Panc1 (cell line): Measurements from ENCODE around the gene KRT77. TPM values are rescaled to one million over a fixed set of nuclear protein-coding genes. Genes with fewer than 3 reads are reported as not detected.

ENCODE experiments used
- ATAC-seq: fragments of 200-7000 bp; cut with Tn5 transposase; 2 replicates; pipeline ENCODE4 v1.9.1; 2020; ENCODE audit warnings: mild to moderate bottlenecking, moderate library complexity
- BruUV-seq: library from RNA; stranded (reverse); fragments of 400-500 nt; replicated peaks from 2 replicates; lab custom pipeline; 2021; lab: Mats Ljungman, UMichigan
- CTCF ChIA-PET: fragments of 300-600 bp; sonication (Branson Sonifier 250); formaldehyde crosslinking; loops from one replicate; lab custom pipeline; 2022; ENCODE audit warnings: antibody characterized with exemption; lab: Charles Lee
- POLR2A ChIA-PET: fragments of 300-600 bp; sonication (Branson Sonifier 250); formaldehyde crosslinking; loops from one replicate; lab custom pipeline; 2022; ENCODE audit warnings: antibody characterized with exemption; lab: Charles Lee
- DNase-seq: peaks from one replicate; pipeline ENCODE4 v3.0.0-alpha.2; 2010; ENCODE audit warnings: low read depth, low spot score
- H3K27ac ChIP-seq: 2 replicates; pipeline ENCODE4 v1.5.1; 2011; ENCODE audit warnings: mild to moderate bottlenecking, low read length, inconsistent platforms
- H3K27me3 ChIP-seq: fragments of 200-500 bp; sonication (Bioruptor generic); 2 replicates; pipeline ENCODE4 v1.6.0; 2014; ENCODE audit warnings: low read length, inconsistent platforms; ENCODE audit not compliant: control insufficient read depth, insufficient read depth
- H3K36me3 ChIP-seq: fragments of 200-500 bp; sonication (Bioruptor generic); 2 replicates; pipeline ENCODE4 v1.5.1; 2014; ENCODE audit warnings: inconsistent platforms, mild to moderate bottlenecking, low read length, moderate library complexity; ENCODE audit not compliant: control insufficient read depth, insufficient read depth
- H3K4me1 ChIP-seq: 2 replicates; pipeline ENCODE4 v1.5.1; 2011; ENCODE audit warnings: inconsistent platforms, mild to moderate bottlenecking, low read length, moderate library complexity; ENCODE audit not compliant: control insufficient read depth, insufficient read depth
- H3K4me3 ChIP-seq, 2 experiments: 2 replicates each; pipeline ENCODE4 v1.5.1; 2011 to 2012; ENCODE audit warnings: low read depth in 2 of 2, low read length in 2 of 2, mild to moderate bottlenecking in 2 of 2, inconsistent platforms in 1 of 2, moderate library complexity in 1 of 2
- H3K9me3 ChIP-seq: fragments of 200-500 bp; sonication (Bioruptor generic); 2 replicates; pipeline ENCODE4 v1.5.1; 2014; ENCODE audit warnings: low read depth, mild to moderate bottlenecking, inconsistent platforms, low read length, moderate library complexity; ENCODE audit not compliant: control insufficient read depth, insufficient read depth
- POLR2AphosphoS5 ChIP-seq: IDR thresholded peaks from 2 replicates; pipeline ENCODE4 v1.6.1; 2012; ENCODE audit warnings: mild to moderate bottlenecking, low read depth, low read length, moderate library complexity
- SIN3A ChIP-seq: IDR thresholded peaks from 2 replicates; pipeline ENCODE4 v1.6.1; 2012; ENCODE audit warnings: low read depth, mild to moderate bottlenecking, low read length, moderate library complexity, borderline replicate concordance; ENCODE audit not compliant: insufficient read depth
- TCF7L2 ChIP-seq: IDR thresholded peaks from 2 replicates; pipeline ENCODE4 v1.6.1; 2011; ENCODE audit warnings: mild to moderate bottlenecking, low read depth, low read length, inconsistent platforms
- in situ Hi-C: cut with HindIII; loops from 2 replicates; pipeline ENCODE4 v1.10.0; 2016; ENCODE audit warnings: low sequenced_read_pairs, low pct_unique_long_range_greater_than_20kb
- intact Hi-C: fragments of 100-400 bp; cut with micrococcal nuclease; formaldehyde crosslinking; loops from one replicate; pipeline ENCODE4 v1.10.0; 2022; ENCODE audit not compliant: unreplicated experiment
- total RNA-seq: library from RNA; stranded (reverse); gene quantifications from one replicate; pipeline ENCODE4 v1.2.1, GENCODE V29; 2021; ENCODE audit not compliant: unreplicated experiment
- TF ChIP-seq, protein P1 (sequence below), 2 experiments: IDR thresholded peaks; 2 replicates each; pipeline ENCODE4 v1.6.1; 2011 to 2012; ENCODE audit warnings: low read depth in 2 of 2, control low read depth in 1 of 2, low read length in 1 of 2, mild to moderate bottlenecking in 1 of 2, moderate library complexity in 1 of 2; ENCODE audit not compliant: insufficient read depth in 1 of 2
- TF ChIP-seq, protein P2 (sequence below): fragments of 450-650 bp; IDR thresholded peaks from 2 replicates; pipeline ENCODE4 v1.5.1; 2017; ENCODE audit warnings: mild to moderate bottlenecking

KRT77 gene
- total RNA-seq, 1 experiment from 2014 or later = not detected

GRCh38 chr12:52645982-52646381 is 57.3 kb downstream of the KRT77 start:
- BruUV-seq = no TSS peak
- intact Hi-C loops (no loop called here), in situ Hi-C loops (no loop called here)
- POLR2A ChIA-PET = no interaction called here
- CTCF ChIA-PET = no interaction called here
- Histone ChIP-seq H3K9me3 (no peaks in the 10 kb centered on the region), H3K4me1 (peaks cover 1% of the 10 kb centered on the region; the same call in 1 of the 2 replicates), H3K27me3 (peaks cover 6% of the 10 kb centered on the region), H3K27ac (no peak overlapping the region), H3K4me3 (no peak overlapping the region), H3K36me3 (no peaks in the 10 kb centered on the region; the same call in 1 of the 2 replicates)
- TF ChIP-seq SIN3A = no peak
- TF ChIP-seq, protein P1, sequence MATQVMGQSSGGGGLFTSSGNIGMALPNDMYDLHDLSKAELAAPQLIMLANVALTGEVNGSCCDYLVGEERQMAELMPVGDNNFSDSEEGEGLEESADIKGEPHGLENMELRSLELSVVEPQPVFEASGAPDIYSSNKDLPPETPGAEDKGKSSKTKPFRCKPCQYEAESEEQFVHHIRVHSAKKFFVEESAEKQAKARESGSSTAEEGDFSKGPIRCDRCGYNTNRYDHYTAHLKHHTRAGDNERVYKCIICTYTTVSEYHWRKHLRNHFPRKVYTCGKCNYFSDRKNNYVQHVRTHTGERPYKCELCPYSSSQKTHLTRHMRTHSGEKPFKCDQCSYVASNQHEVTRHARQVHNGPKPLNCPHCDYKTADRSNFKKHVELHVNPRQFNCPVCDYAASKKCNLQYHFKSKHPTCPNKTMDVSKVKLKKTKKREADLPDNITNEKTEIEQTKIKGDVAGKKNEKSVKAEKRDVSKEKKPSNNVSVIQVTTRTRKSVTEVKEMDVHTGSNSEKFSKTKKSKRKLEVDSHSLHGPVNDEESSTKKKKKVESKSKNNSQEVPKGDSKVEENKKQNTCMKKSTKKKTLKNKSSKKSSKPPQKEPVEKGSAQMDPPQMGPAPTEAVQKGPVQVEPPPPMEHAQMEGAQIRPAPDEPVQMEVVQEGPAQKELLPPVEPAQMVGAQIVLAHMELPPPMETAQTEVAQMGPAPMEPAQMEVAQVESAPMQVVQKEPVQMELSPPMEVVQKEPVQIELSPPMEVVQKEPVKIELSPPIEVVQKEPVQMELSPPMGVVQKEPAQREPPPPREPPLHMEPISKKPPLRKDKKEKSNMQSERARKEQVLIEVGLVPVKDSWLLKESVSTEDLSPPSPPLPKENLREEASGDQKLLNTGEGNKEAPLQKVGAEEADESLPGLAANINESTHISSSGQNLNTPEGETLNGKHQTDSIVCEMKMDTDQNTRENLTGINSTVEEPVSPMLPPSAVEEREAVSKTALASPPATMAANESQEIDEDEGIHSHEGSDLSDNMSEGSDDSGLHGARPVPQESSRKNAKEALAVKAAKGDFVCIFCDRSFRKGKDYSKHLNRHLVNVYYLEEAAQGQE (IDR thresholded peaks at IDR 0.05; ENCODE audit: insufficient read depth in 1 of 2, low read depth in 2 of 2, low read length in 1 of 2) = no peak
- TF ChIP-seq TCF7L2 = no peak
- no peak for TF ChIP-seq POLR2AphosphoS5
- TF ChIP-seq, protein P2, sequence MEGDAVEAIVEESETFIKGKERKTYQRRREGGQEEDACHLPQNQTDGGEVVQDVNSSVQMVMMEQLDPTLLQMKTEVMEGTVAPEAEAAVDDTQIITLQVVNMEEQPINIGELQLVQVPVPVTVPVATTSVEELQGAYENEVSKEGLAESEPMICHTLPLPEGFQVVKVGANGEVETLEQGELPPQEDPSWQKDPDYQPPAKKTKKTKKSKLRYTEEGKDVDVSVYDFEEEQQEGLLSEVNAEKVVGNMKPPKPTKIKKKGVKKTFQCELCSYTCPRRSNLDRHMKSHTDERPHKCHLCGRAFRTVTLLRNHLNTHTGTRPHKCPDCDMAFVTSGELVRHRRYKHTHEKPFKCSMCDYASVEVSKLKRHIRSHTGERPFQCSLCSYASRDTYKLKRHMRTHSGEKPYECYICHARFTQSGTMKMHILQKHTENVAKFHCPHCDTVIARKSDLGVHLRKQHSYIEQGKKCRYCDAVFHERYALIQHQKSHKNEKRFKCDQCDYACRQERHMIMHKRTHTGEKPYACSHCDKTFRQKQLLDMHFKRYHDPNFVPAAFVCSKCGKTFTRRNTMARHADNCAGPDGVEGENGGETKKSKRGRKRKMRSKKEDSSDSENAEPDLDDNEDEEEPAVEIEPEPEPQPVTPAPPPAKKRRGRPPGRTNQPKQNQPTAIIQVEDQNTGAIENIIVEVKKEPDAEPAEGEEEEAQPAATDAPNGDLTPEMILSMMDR = no peak
- DNase-seq (no peak), ATAC-seq (no peak)

DNA sequence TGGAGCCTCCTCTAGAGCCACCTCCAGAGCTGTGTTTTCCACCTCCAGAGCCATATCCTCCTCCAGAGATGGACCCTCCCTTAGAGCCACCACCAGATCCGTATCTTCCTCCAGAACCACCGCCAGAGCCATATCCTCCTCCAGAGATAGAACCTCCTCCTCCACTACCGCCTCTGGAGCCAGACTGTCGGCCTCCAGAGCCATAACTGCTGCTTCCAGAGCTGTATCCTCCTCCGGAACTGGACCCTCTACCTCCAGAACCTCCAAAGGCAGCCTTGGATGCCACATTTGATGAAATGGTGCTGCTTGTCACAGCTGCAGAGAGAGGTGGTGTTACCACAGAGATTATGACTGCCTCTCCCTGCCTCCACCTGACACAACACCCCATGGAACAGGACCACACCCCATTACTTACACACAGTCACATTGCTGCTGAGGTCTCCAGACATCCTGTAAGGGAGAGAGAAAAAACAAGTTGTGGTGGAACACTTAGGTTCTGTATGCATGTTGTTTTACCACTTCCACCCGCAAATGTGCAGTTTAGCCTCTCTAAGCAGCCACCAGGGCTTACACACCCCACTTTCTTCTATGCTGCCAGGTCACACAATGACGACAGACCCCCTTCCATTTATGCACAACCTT is 58.1 kb downstream of the KRT77 start:
- Histone ChIP-seq H3K27me3 (peaks cover 9% of the 10 kb centered on the region), H3K4me3 (no peak overlapping the region), H3K9me3 (no peaks in the 10 kb centered on the region), H3K4me1 (no peaks in the 10 kb centered on the region), H3K36me3 (no peaks in the 10 kb centered on the region; the same call in 1 of the 2 replicates), H3K27ac (no peak overlapping the region)
- DNase-seq = no peak
- POLR2A ChIA-PET = interaction anchor here (0.6 kb wide), 1 partner anchor 247 kb away, joined by 8 read pairs; no protein-coding TSS in a partner anchor
- no peak for TF ChIP-seq SIN3A
- intact Hi-C loops = no loop called here
- in situ Hi-C loops = no loop called here
- BruUV-seq = no TSS peak
- no peak for ATAC-seq
- CTCF ChIA-PET = interaction anchor here (0.7 kb wide), 1 partner anchor 225 kb away, joined by 3 read pairs; no protein-coding TSS in a partner anchor

DNA sequence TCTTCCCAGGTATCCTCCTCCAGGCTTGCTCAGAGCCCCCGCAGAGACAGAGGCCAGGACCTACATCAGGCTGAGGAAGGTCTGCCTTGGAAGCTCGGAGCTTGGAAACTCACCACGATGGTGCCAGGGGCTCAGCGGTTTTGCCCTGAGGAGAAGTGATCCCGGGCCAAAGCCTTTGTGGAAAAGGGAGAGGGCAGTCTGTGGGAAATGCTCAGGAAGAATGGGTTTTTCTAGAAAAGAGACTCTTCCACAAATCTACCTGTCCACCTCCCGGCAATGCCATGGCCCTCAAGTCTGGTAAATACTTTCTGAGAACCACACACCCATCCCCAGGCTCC is 59.3 kb downstream of the KRT77 start:
- DNase-seq (no peak), ATAC-seq (no peak)
- no peak overlapping the region for H3K4me3 ChIP-seq
- peaks cover 18% of the 10 kb centered on the region for H3K27me3 ChIP-seq
- no peak overlapping the region for H3K27ac ChIP-seq
- no peak for TF ChIP-seq POLR2AphosphoS5
- TF ChIP-seq SIN3A = no peak
- TF ChIP-seq, protein P2 = no peak
- no peak for TF ChIP-seq TCF7L2
- TF ChIP-seq, protein P1 (IDR thresholded peaks at IDR 0.05; ENCODE audit: insufficient read depth in 1 of 2, low read depth in 2 of 2, low read length in 1 of 2) = no peak
- no TSS peak for BruUV-seq
- H3K36me3 ChIP-seq = no peaks in the 10 kb centered on the region; the same call in 1 of the 2 replicates
- H3K4me1 ChIP-seq = no peaks in the 10 kb centered on the region
- in situ Hi-C loops = no loop called here
- intact Hi-C loops = no loop called here
- H3K9me3 ChIP-seq = no peaks in the 10 kb centered on the region
- POLR2A ChIA-PET = no interaction called here
- CTCF ChIA-PET = no interaction called here
